Measurements from ENCODE around the gene ANO3. TPM values are rescaled to one million over a fixed set of nuclear protein-coding genes. Genes with fewer than 3 reads are reported as not detected.
A peak's percentile ranks its signal among the peaks of the same experiment; 100 is the strongest.

ANO3 gene
- polyA plus RNA-seq, 1 experiment = 3.0 TPM

GRCh38 chr11:26541870-26542269 lies 209.9 kb downstream of the ANO3 start:
- no peak overlapping the region for H3K4me3 ChIP-seq (ENCODE audit: low read depth, low read length)
- no peaks in the 10 kb centered on the region for H3K27me3 ChIP-seq (ENCODE audit: control insufficient read depth, insufficient read depth, low read length)
- H3K36me3 ChIP-seq (ENCODE audit: control insufficient read depth, insufficient read depth, low read length) = no peaks in the 10 kb centered on the region
- DNase-seq (ENCODE audit: low read depth) = no peak
- no peak for TF ChIP-seq CTCF (IDR thresholded peaks at IDR 0.05; ENCODE audit: insufficient read depth, low read depth, low read length)
- ChIA-PET CTCF (no interaction called here), POLR2A (no interaction called here)

GRCh38 chr11:26549176-26549575 lies 217.2 kb downstream of the ANO3 start:
- CTCF ChIA-PET = interaction anchor here (0.7 kb wide), 1 partner anchor 24 kb away, joined by 3 read pairs; no protein-coding TSS in a partner anchor
- no peaks in the 10 kb centered on the region for H3K36me3 ChIP-seq (ENCODE audit: control insufficient read depth, insufficient read depth, low read length)
- H3K27me3 ChIP-seq (ENCODE audit: control insufficient read depth, insufficient read depth, low read length) = no peaks in the 10 kb centered on the region
- TF ChIP-seq CTCF (IDR thresholded peaks at IDR 0.05; ENCODE audit: insufficient read depth, low read depth, low read length) = no peak
- DNase-seq (ENCODE audit: low read depth) = no peak
- POLR2A ChIA-PET = no interaction called here
- H3K4me3 ChIP-seq (ENCODE audit: low read depth, low read length) = no peak overlapping the region

GRCh38 chr11:26550022-26550421 lies 218.1 kb downstream of the ANO3 start:
- ChIA-PET POLR2A (no interaction called here), CTCF (no interaction called here)
- H3K4me3 ChIP-seq (ENCODE audit: low read depth, low read length) = no peak overlapping the region
- no peak for DNase-seq (ENCODE audit: low read depth)
- TF ChIP-seq CTCF (IDR thresholded peaks at IDR 0.05; ENCODE audit: insufficient read depth, low read depth, low read length) = no peak
- no peaks in the 10 kb centered on the region for H3K36me3 ChIP-seq (ENCODE audit: control insufficient read depth, insufficient read depth, low read length)
- no peaks in the 10 kb centered on the region for H3K27me3 ChIP-seq (ENCODE audit: control insufficient read depth, insufficient read depth, low read length)

DNA sequence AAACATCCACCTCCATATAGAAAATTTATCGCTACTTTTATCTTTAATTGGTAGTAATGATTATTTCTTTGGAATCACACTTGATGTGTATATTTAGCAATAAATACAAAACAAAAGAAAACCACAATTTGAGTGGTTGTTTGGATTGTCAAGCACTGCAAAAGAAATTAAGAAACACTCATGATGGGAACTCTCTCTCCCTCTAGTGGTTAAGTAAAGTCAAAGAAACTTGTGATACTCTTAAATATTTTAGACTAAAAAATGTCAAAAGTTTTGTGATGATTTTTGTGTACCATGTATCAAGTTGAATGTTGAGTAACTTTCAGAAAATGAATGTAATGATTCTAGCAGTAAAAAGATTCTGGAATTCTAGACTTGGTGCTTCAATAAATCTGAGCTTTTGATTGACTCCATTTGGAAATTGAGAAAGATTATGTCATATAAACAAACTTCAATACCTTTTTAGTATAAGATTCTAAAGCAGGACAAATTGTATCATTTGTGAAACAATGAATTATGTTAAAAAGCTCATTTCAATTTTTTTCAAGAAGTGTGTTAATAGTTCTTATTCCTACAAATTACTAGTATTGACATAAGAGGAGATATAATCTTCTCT lies 219.4 kb downstream of the ANO3 start:
- Histone ChIP-seq H3K36me3 (ENCODE audit: control insufficient read depth, insufficient read depth, low read length) (no peaks in the 10 kb centered on the region), H3K4me3 (ENCODE audit: low read depth, low read length) (no peak overlapping the region), H3K27me3 (ENCODE audit: control insufficient read depth, insufficient read depth, low read length) (no peaks in the 10 kb centered on the region)
- ChIA-PET POLR2A (no interaction called here), CTCF (interaction anchor here (1.2 kb wide), 1 partner anchor 253 kb away, joined by 4 read pairs; no protein-coding TSS in a partner anchor)
- peak; percentile 38 for TF ChIP-seq CTCF (IDR thresholded peaks at IDR 0.05; ENCODE audit: insufficient read depth, low read depth, low read length)
- no peak for DNase-seq (ENCODE audit: low read depth)

- no peak overlapping the region for H3K4me3 ChIP-seq (ENCODE audit: low read depth, low read length)
- CTCF ChIA-PET = interaction anchor here (0.8 kb wide), 1 partner anchor 12 kb away, joined by 3 read pairs; no protein-coding TSS in a partner anchor
- no peak for TF ChIP-seq CTCF (IDR thresholded peaks at IDR 0.05; ENCODE audit: insufficient read depth, low read depth, low read length)
- H3K36me3 ChIP-seq (ENCODE audit: control insufficient read depth, insufficient read depth, low read length) = no peaks in the 10 kb centered on the region
- POLR2A ChIA-PET = no interaction called here
- no peak for DNase-seq (ENCODE audit: low read depth)
- no peaks in the 10 kb centered on the region for H3K27me3 ChIP-seq (ENCODE audit: control insufficient read depth, insufficient read depth, low read length)
These were observed 221.3 kb downstream of the ANO3 start for GRCh38 chr11:26553182-26553581.

Data from BJ (cell line).